Adrenal gland (tissue), 12 donors: Measurements from ENCODE around the gene USP6NL. TPM values are rescaled to one million over a fixed set of nuclear protein-coding genes. Genes with fewer than 3 reads are reported as not detected.

Experiments
- DNase-seq, 7 donors: peaks; one replicate each; pipeline ENCODE4 v3.0.0-alpha.2; 2019 to 2020
- H3K27ac ChIP-seq, 5 donors: fragments of 200-600 bp; sonication (generic) in 4 of 5; 1 replicate in 3 of 5; 2 replicates in 2 of 5; pipeline versions ENCODE4 v1.5.1 to v1.8.0; 2016 to 2020; ENCODE audit warnings: mild to moderate bottlenecking in 1 of 5
- H3K27me3 ChIP-seq: fragments of 200-600 bp; 2 replicates; pipeline ENCODE4 v1.8.0; 2021
- H3K36me3 ChIP-seq, 2 donors: fragments of 200-600 bp; replicated peaks in 1 of 2; 1 replicate in 1 of 2; 2 replicates in 1 of 2; pipeline versions ENCODE4 v1.5.1 to v1.8.0; 2018 to 2022
- H3K4me1 ChIP-seq, 2 donors: fragments of 200-600 bp; replicated peaks in 1 of 2; 1 replicate in 1 of 2; 2 replicates in 1 of 2; pipeline versions ENCODE4 v1.5.1 to v1.8.0; 2018 to 2021
- H3K4me3 ChIP-seq, 4 donors: fragments of 200-600 bp; sonication (generic) in 3 of 4; one replicate each; pipeline ENCODE4 v1.5.1; 2016 to 2018
- H3K9me3 ChIP-seq, 3 donors: fragments of 200-600 bp; sonication (generic) in 1 of 3; replicated peaks in 1 of 3; 1 replicate in 2 of 3; 2 replicates in 1 of 3; pipeline versions ENCODE4 v1.5.1 to v1.8.0; 2016 to 2021
- POLR2A ChIP-seq, 2 donors: fragments of 450-650 bp; IDR thresholded peaks; one replicate each; pipeline ENCODE4 v1.6.1; 2017; ENCODE audit warnings: antibody characterized with exemption in 2 of 2, mild to moderate bottlenecking in 2 of 2, moderate library complexity in 1 of 2
- WGBS, 4 donors: extraction: QIAGEN DNeasy Blood & Tissue Kit in 2 of 4; methylation state at CpG; one replicate each; pipeline versions ENCODE4 v1.1.5 to v1.1.7; 2013 to 2017; 5-methylcytosine and 5-hydroxymethylcytosine counted together
- intact Hi-C, 2 donors: fragments of 100-400 bp; cut with DNase I; formaldehyde crosslinking; loops; one replicate each; pipeline versions ENCODE4 v1.14.1 to v1.15.0; 2022 to 2023
- polyA plus RNA-seq, 3 donors: library from polyadenylated mRNA; stranded (reverse); fragments of 200-250 nt in 2 of 3; fragments of 350-450 nt in 1 of 3; fragmentation: Illumina TruSeq in 1 of 3; extraction: RNeasy Lipid Tissue Mini Kit (QIAGEN cat#74804) in 1 of 3; gene quantifications; one replicate each; pipeline ENCODE4 v1.2.3, GENCODE V29; 2013 to 2014
- total RNA-seq, 9 donors: library from RNA; depleted of rRNA in 4 of 9; stranded (reverse); fragments of >200 nt in 4 of 9; fragments of 120-200 nt in 1 of 9; fragmentation: NEBNext Ultra II Directional in 1 of 9; extraction: Animal tissue kit (Norgen Biotek cat#: 25700) in 1 of 9; gene quantifications; one replicate each; pipeline versions ENCODE4 v1.1.0 to v1.2.4, GENCODE V29; 2013 to 2023
- TF ChIP-seq, protein P1 (sequence below), 6 experiments: fragments of 450-650 bp in 4 of 6; fragments of 200-600 bp in 2 of 6; sonication (generic) in 1 of 6; IDR thresholded peaks; 1 replicate in 5 of 6; 2 replicates in 1 of 6; pipeline versions ENCODE4 v1.5.1 to v1.8.0; 2016 to 2021; ENCODE audit warnings: antibody characterized with exemption in 6 of 6, mild to moderate bottlenecking in 2 of 6, moderate library complexity in 1 of 6
- donor health status: healthy with polysubstance abuse.
- donor health status: Bipolar disorder and iron deficiency.
- donor health status: DM: yes; HTN: yes; CAD: no.
- donor health status: DM: no; HTN: no; CAD: no.
- donor health status: DM: no; HTN: no; CAD: no.
- donor health status: DM: yes; HTN: yes; CAD: no.

USP6NL gene
- total and polyA plus RNA-seq, 12 donors = 3.5 to 35.1 (median 19.8) TPM

DNA sequence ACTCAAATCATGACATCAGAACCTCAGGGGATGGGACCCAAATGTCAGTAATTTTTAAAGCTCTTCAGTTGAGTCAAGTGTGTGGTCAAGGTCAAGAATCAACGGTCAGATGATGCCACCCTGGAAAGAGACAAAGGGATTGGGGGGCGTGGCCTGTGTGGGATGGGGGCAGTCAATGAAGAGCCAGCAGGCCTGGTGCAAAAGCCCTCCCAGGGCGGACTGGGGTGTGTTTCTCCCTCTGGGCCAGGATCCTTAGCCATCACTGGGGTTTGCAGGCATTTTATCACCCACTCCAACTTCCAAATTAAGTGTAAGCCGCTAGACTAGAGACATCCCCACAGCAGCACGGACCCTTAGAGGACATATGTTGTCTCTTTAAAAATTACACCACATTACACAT is 204.7 kb downstream of the USP6NL start:
- WGBS, 4 donors = 63 to 83% (median 78%) methylated on average over 4 to 5 of the region's 5 CpGs
- Histone ChIP-seq H3K4me1 (no peaks in the 10 kb centered on the region), H3K27ac (no peak overlapping the region), H3K4me3 (no peak overlapping the region), H3K36me3 (no peaks in the 10 kb centered on the region), H3K9me3 (no peaks in the 10 kb centered on the region), H3K27me3 (peaks cover 6% of the 10 kb centered on the region)
- no peak for TF ChIP-seq POLR2A (IDR thresholded peaks at IDR 0.05)
- TF ChIP-seq, protein P1, sequence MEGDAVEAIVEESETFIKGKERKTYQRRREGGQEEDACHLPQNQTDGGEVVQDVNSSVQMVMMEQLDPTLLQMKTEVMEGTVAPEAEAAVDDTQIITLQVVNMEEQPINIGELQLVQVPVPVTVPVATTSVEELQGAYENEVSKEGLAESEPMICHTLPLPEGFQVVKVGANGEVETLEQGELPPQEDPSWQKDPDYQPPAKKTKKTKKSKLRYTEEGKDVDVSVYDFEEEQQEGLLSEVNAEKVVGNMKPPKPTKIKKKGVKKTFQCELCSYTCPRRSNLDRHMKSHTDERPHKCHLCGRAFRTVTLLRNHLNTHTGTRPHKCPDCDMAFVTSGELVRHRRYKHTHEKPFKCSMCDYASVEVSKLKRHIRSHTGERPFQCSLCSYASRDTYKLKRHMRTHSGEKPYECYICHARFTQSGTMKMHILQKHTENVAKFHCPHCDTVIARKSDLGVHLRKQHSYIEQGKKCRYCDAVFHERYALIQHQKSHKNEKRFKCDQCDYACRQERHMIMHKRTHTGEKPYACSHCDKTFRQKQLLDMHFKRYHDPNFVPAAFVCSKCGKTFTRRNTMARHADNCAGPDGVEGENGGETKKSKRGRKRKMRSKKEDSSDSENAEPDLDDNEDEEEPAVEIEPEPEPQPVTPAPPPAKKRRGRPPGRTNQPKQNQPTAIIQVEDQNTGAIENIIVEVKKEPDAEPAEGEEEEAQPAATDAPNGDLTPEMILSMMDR (IDR thresholded peaks at IDR 0.05) = no peak
- intact Hi-C loops = no loop called here
- DNase-seq = no peak

DNA sequence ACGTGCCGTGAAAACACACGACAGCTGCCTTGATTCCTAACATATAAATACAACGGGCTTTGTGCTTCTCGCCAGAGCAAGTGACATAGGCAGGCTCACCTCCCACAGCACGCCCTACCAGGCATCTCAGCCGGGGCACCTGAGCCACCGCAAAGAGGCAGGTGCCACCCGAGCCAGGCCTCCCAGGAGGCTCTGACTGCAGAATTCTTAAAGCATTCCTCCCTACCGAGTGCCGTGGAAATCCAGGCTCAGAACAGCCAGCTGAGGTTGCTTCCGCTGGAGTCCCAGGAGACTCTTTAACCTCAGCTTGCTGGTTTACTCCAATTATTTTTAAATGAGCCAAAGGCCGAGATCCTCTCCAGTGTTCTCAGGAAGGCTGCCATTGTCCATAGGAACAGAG is 206.5 kb downstream of the USP6NL start:
- Histone ChIP-seq H3K4me3 (no peak overlapping the region), H3K27me3 (peaks cover 6% of the 10 kb centered on the region), H3K27ac (no peak overlapping the region), H3K9me3 (no peaks in the 10 kb centered on the region), H3K4me1 (no peaks in the 10 kb centered on the region), H3K36me3 (no peaks in the 10 kb centered on the region)
- 57 to 66% (median 61%) methylated on average over 9 to 13 of the region's 13 CpGs for WGBS, 4 donors
- intact Hi-C loops = no loop called here
- no peak for DNase-seq
- TF ChIP-seq, protein P1 (IDR thresholded peaks at IDR 0.05) = no peak
- TF ChIP-seq POLR2A (IDR thresholded peaks at IDR 0.05) = no peak

Other genes with a start within 250 kb of the USP6NL start
- 100 to 1,000 TPM in 4 of 9 donors, 10 to 100 TPM in 4, 1 to 10 TPM in 1; 3.8 to 115 (median 53.6) TPM for gene ECHDC3, start 130.7 kb upstream of the USP6NL start, total RNA-seq
- 10 to 100 TPM in 2 of 3 donors, 1 to 10 TPM in 1; 9.8 to 26.9 (median 14.8) TPM for gene ECHDC3, start 130.7 kb upstream of the USP6NL start, polyA plus RNA-seq
- 10 to 100 TPM in 1 of 9 donors, 1 to 10 TPM in 7, under 1 TPM in 1; 0.33 to 16.6 (median 3.8) TPM for gene PROSER2, start 211.7 kb upstream of the USP6NL start, total RNA-seq
- 1 to 10 TPM in 2 of 3 donors, under 1 TPM in 1; 0.82 to 1.7 (median 1.5) TPM for gene PROSER2, start 211.7 kb upstream of the USP6NL start, polyA plus RNA-seq